NCI-H774 (cell line): ENCODE results near the gene NINJ1.
"Not testable (repeated sequence)": the region's sequence is repeated elsewhere in the genome, so short reads cannot be mapped to it uniquely, and the experiment has no call there.

ENCODE experiments used
- DNase-seq: peaks from one replicate; lab custom pipeline; 2025; lab: John Stamatoyannopoulos, UW

Gene NINJ1

GRCh38 chr9:93118863-93119702, 15.0 kb downstream of the NINJ1 start:
- no peak for DNase-seq

DNA sequence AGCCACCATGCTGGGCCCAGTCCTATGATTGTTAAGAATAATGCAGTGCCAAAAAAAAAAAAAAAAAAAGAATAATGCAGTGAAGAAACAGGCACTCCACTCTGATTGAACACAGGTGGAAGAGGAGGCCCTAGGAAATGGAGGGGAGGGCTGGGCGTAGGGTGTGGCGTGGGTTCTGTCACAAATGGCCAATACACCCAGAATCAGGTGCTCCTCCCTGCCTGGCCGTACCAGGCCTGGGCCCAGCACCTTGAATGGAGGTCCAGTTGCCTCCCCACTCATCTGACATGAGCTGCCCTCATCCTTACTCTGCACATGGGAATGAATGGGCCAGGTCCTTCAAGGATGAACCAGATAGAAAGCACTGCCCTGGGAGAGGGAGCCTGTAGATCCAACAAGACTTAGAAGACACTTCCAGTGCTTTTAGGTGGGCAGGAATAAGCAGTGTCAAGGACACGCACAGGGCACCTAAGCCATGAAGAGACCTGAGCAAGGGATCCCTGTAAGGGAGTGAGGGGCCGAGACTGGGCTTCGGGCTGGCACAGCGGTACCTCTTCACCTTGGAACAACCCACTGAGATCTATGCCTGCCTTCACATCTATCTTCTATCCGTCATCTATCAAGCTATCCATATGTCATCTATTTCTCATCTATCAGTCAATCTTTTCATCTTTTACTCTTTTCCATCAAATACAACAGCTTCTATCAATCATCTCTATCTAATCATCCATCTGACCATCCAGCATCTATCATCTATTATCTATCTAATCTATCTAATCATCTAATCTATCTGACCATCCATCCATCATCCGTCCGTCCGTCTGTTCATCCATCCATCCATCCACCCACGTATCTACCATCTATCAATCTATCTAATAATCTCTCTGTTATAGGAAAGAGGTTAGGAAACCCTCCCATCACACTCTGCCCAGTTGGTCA, 15.9 kb downstream of the NINJ1 start:
- DNase-seq, result no peak

GRCh38 chr9:93117521-93117920, 16.5 kb downstream of the NINJ1 start:
- not testable (repeated sequence) for DNase-seq

DNA sequence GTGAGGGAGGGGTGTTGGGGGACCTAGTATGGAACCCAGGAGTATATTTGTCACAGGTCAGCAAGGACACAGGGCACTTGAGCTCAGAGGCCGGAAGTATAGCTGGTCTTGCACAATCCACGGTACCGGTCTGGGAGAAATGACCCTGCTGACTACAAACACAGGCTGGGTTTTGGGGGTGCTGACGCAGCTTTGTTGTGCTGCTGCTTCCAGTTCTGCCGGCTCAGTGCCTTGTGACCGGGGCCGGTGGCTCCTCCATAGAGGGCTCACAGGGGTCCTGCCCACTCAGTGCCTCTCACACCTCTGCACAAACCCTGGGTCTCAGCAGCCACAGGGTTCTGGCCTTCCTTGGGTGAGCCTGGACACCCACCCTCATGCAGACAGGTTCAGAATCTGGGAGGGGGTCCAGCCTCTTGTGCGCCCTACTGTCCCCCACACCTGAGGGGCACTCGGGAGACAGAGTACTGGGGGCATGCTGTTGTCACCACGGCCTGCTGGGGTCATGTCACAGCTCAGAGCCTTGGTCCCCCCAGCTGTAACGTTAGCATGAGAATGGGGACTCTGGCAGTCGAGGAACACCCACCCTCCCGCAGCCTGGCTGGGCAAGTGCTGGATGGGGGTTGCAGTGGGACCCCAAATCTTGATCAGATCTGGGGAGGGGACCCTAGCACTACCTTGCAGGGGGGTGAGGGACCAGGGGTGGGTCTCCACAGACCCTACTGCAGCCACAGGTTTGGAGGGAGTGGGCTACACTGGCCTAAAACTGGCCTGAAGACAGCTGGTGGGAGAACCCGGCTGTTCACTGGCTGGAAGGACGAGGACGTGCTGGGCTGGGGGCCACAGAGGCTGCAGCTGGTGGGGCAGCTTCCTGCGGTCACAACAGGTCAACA, 17.7 kb downstream of the NINJ1 start:
- no peak for DNase-seq

GRCh38 chr9:93115486-93116071, 18.5 kb downstream of the NINJ1 start:
- no peak for DNase-seq

DNA sequence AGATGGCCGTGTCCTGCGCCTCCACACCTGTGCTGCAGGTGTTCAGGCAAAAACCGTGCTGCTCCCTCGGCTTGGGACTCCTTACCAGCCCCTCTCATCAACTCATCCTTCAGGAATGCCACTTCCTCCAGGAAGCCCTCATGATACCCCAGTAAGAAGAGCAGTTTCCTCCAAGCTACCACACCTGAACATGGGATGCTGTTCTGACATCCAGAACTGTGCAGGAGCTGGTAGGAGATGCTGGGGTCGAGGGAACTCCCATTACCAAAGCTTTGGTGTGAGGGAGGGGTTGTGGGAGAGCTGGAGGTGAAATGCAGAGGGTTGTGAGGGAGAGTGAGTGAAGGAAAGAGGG, 19.1 kb downstream of the NINJ1 start:
- DNase-seq, result no peak

GRCh38 chr9:93114169-93114983, 19.7 kb downstream of the NINJ1 start:
- no peak for DNase-seq

DNA sequence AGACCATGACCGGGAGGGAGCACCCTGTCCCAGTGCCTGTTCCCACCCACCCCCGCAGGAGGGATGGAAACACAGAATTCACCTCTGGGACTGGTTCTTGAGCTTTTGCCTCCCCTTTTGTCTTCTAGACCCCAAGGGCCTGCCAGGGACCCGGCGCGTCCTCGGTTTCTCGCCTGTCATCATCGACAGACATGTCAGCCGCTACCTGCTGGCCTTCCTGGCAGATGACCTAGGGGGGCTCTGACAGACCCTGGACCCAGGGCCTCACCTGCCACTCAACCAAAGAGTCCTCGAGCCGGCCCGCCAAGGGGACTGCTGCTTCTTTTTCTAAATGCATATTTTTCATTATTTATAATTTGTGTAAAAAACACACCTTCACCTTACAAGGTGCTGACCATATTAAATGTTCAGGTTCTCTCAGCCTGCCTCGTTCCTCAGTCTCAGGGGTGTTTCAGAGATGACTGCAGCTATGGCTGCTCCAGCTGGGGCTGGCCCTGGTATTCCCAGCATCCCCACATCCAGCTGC, 21.1 kb downstream of the NINJ1 start:
- no peak for DNase-seq

- no peak for DNase-seq
Observed at GRCh38 chr9:93112116-93112863, 21.8 kb downstream of the NINJ1 start.

- DNase-seq, result no peak
Observed at GRCh38 chr9:93111371-93112115, 22.5 kb downstream of the NINJ1 start.

DNA sequence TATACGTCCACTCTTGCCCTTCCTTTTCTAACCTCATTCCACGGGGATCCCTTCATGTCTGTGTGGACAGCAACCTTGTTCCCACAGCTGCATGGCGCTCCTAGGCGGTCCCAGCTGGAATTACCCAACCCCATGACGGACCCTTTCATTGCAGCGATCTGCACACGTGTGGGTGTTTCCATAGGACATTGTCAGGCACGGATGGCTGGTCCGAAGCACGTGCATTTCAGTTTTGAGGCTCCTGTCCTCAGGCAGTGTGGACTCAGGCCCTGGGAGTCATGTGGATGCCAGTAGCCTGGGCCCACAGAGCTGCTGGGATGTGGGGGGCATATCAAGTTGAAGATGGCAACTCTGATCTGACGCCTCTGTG, 23.1 kb downstream of the NINJ1 start:
- no peak for DNase-seq

DNA sequence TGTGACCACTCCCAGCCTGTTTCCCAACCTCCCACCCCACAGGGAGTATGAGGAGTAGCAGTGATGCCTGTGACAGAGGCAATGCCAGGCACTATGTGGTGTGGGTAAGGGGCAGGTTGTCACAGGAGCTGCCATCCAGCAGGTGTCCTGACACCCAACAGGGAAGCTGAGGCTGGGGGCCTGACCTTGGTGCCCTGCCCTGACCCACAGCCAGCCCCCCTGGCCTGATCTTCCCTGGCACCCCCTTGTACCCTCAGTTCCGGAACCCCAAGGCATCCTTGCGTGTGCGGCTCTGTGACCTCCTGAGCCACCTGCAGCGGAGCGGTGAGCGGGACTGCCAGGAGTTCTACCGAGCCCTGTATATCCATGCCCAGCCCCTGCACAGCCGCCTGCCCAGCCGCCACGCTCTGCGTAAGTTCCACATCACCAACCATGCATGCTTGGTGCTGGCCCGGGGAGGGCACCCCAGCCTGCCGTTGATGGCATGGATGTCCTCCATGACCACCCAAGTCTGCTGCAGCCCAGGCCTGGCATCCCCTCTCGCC, 23.7 kb downstream of the NINJ1 start:
- DNase-seq, result no peak

- DNase-seq, result no peak
Observed at GRCh38 chr9:93108291-93109041, 25.6 kb downstream of the NINJ1 start.

GRCh38 chr9:93107825-93108161, 26.3 kb downstream of the NINJ1 start:
- DNase-seq, result no peak

DNA sequence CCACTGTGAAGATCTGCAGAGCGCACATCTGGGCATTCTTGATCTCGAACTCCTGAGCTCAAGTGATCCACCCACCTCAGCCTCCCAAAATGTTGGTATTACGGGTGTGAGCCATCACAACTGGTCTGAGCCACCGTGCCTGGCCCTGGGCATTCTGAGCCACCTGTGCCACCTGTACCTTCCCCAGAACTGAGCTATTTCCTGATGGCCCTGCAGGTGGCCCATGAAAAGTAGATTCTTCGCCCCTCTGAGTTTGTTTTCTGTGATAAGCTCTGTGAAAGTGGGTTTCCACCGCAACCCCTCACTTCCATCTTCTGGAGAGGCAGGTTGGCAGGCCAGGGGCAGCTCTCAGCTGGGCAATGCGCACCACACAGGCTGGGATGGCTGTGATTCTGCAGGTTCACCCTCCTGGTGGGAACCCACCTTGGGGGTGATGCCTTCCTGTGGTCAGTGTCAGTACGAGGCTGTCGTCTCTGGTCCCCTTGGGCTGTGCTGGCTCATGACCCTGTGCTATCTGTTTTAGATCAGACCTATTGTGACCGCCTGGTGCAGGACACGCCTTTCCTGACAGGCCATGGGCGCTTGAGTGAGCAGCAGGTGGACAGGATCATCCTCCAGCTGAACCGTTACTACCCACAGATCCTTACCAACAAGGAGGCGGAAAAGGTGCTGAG, 26.8 kb downstream of the NINJ1 start:
- DNase-seq, result no peak

GRCh38 chr9:93105620-93106019, 28.4 kb downstream of the NINJ1 start:
- DNase-seq, result no peak

DNA sequence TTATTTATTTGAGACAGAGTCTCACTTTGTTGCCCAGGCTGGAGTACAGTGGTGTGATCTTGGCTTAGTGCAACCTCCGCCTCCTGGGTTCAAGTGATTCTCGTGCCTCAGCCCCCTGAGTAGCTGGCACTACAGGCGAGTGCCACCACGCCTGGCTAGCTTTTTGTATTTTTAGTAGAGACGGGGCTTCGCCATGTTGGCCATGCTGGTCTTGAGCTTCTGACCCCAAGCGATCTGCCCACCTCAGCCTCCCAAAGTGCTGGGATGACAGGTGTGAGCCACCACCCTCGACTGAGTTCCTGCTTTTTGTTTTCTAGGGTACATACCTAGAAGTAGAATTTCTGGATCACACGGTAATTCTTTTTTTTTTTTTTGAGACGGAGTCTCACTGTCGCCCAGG, 33.0 kb downstream of the NINJ1 start:
- not testable (repeated sequence) for DNase-seq

GRCh38 chr9:93100276-93100636, 33.8 kb downstream of the NINJ1 start:
- DNase-seq, result no peak
